Chondrocyte (in vitro differentiated cells): ENCODE results near the gene HCN4. TPM values are rescaled to one million over a fixed set of nuclear protein-coding genes. Genes with fewer than 3 reads are reported as not detected.
A peak's percentile ranks its signal among the peaks of the same experiment; 100 is the strongest.

Experiments used
- DNase-seq: peaks from one replicate; pipeline ENCODE4 v3.0.0; 2021; ENCODE audit warnings: mixed read lengths, low spot score
- H3K27ac Mint-ChIP-seq: one replicate; pipeline ENCODE4 v1.8.0; 2021; ENCODE audit warnings: mild to moderate bottlenecking, moderate library complexity, mixed read lengths; ENCODE audit not compliant: unreplicated experiment
- H3K27me3 Mint-ChIP-seq: 2 replicates; pipeline ENCODE4 v1.8.0; 2021; ENCODE audit warnings: low read depth, mixed read lengths
- H3K36me3 Mint-ChIP-seq: 2 replicates; pipeline ENCODE4 v1.8.0; 2021; ENCODE audit warnings: low read depth, mixed read lengths
- H3K4me1 Mint-ChIP-seq: 2 replicates; pipeline ENCODE4 v1.8.0; 2021; ENCODE audit warnings: low read depth, mild to moderate bottlenecking, mixed read lengths
- H3K4me3 Mint-ChIP-seq: one replicate; pipeline ENCODE4 v1.8.0; 2021; ENCODE audit warnings: mild to moderate bottlenecking, moderate library complexity, mixed read lengths; ENCODE audit not compliant: unreplicated experiment
- H3K9me3 Mint-ChIP-seq: 2 replicates; pipeline ENCODE4 v1.8.0; 2021; ENCODE audit warnings: low read depth, mixed read lengths
- CTCF ChIP-seq: fragments of 200-600 bp; sonication (generic); IDR thresholded peaks from 2 replicates; pipeline ENCODE4 v1.5.0; 2021; ENCODE audit warnings: antibody characterized with exemption, mild to moderate bottlenecking, moderate library complexity
- total RNA-seq: library from RNA; stranded (reverse); gene quantifications from 3 replicates; pipeline ENCODE4 v1.2.1, GENCODE V29; 2021

Gene HCN4
- total RNA-seq, 1 donor from 2014 or later = 0.05 TPM

DNA sequence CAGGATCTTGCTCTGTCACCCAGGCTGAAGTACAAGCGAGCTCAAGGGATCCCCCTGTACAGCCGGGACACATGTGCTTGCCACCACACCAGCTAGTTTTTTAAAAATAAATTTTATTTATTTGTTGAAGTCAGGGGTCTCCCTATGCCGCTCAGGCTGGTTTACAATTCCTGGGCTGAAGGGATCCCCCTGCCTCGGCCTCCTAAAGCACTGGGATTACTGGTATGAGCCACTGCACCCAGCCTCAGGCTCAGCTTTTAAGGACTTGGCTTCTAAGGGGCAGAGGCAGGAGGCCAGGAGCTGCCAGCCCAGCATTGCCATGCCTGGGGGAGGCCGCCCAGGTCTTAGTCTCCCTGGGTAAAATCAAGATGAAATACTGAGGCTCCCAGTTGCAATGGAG lies 37.3 kb downstream of the HCN4 start:
- no peak overlapping the region for H3K4me3 Mint-ChIP-seq
- TF ChIP-seq CTCF = no peak
- H3K9me3 Mint-ChIP-seq = no peaks in the 10 kb centered on the region
- no peak overlapping the region for H3K27ac Mint-ChIP-seq
- DNase-seq = peak; percentile 49
- peaks cover 2% of the 10 kb centered on the region for H3K27me3 Mint-ChIP-seq
- H3K4me1 Mint-ChIP-seq = no peaks in the 10 kb centered on the region
- H3K36me3 Mint-ChIP-seq = no peaks in the 10 kb centered on the region

GRCh38 chr15:73330206-73331051 lies 38.3 kb downstream of the HCN4 start:
- Mint-ChIP-seq H3K27me3 (peaks cover 7% of the 10 kb centered on the region), H3K36me3 (no peaks in the 10 kb centered on the region), H3K9me3 (no peaks in the 10 kb centered on the region), H3K27ac (no peak overlapping the region), H3K4me3 (no peak overlapping the region), H3K4me1 (peaks cover 6% of the 10 kb centered on the region)
- peak; percentile 68 for DNase-seq
- TF ChIP-seq CTCF = no peak

- DNase-seq = peak; percentile 90
- H3K27me3 Mint-ChIP-seq = peaks cover 7% of the 10 kb centered on the region
- H3K36me3 Mint-ChIP-seq = no peaks in the 10 kb centered on the region
- H3K4me1 Mint-ChIP-seq = peaks cover 7% of the 10 kb centered on the region
- H3K9me3 Mint-ChIP-seq = no peaks in the 10 kb centered on the region
- TF ChIP-seq CTCF = no peak
- no peak overlapping the region for H3K27ac Mint-ChIP-seq
- no peak overlapping the region for H3K4me3 Mint-ChIP-seq
These were observed 39.1 kb downstream of the HCN4 start for GRCh38 chr15:73329501-73330200.

- Mint-ChIP-seq H3K4me1 (peaks cover 7% of the 10 kb centered on the region), H3K36me3 (no peaks in the 10 kb centered on the region), H3K27ac (no peak overlapping the region), H3K27me3 (peaks cover 7% of the 10 kb centered on the region), H3K9me3 (no peaks in the 10 kb centered on the region), H3K4me3 (no peak overlapping the region)
- no peak for TF ChIP-seq CTCF
- peak; percentile 81 for DNase-seq
These were observed 39.8 kb downstream of the HCN4 start for GRCh38 chr15:73328981-73329380.

GRCh38 chr15:73328149-73328820 lies 40.5 kb downstream of the HCN4 start:
- Mint-ChIP-seq H3K4me1 (peaks cover 7% of the 10 kb centered on the region), H3K9me3 (no peaks in the 10 kb centered on the region), H3K27me3 (peaks cover 7% of the 10 kb centered on the region), H3K4me3 (no peak overlapping the region), H3K36me3 (no peaks in the 10 kb centered on the region), H3K27ac (no peak overlapping the region)
- no peak for TF ChIP-seq CTCF
- peak; percentile 61 for DNase-seq
